BE2C (cell line): Measurements from ENCODE around the gene WDFY2.

Source experiments
- DNase-seq: peaks from one replicate; pipeline ENCODE4 v3.0.0-alpha.2; 2020
- H3K27me3 ChIP-seq: fragments of 250-450 bp; sonication (Bioruptor Pico); 2 replicates; pipeline ENCODE4 v1.5.1; 2020; ENCODE audit warnings: mild to moderate bottlenecking
- H3K36me3 ChIP-seq: fragments of 250-450 bp; sonication (Bioruptor Pico); 2 replicates; pipeline ENCODE4 v1.5.1; 2020; ENCODE audit warnings: mild to moderate bottlenecking
- H3K4me1 ChIP-seq: fragments of 250-450 bp; sonication (Bioruptor Pico); 2 replicates; pipeline ENCODE4 v1.5.1; 2020
- H3K4me3 ChIP-seq: 2 replicates; pipeline ENCODE4 v1.5.1; 2011; ENCODE audit warnings: low read depth, low read length
- H3K9me3 ChIP-seq: fragments of 250-450 bp; sonication (Bioruptor Pico); 2 replicates; pipeline ENCODE4 v1.5.1; 2020
- CTCF ChIP-seq: IDR thresholded peaks from 2 replicates; pipeline ENCODE4 v1.5.1; 2012; ENCODE audit warnings: mild to moderate bottlenecking, low read depth, low read length

WDFY2 gene

DNA sequence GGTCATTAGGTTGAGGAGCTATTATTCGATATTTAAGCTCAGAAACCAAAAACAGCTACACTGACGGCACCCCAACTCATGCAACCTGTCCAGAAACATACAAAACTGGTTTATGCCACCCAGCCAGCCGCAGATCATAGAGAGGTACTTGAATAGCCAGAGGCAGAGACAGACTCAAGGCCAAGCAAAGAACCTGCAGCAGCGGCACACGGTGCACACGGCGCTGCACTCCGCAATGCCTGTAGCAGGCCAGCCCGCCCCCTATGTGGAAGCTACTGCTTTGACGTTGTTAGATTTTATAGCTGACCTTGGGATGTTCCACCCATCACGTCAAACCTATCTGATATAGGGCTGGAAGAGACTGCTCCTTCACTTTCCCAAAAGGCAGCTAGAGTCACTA lies 231.6 kb downstream of the WDFY2 start:
- H3K36me3 ChIP-seq, result no peaks in the 10 kb centered on the region
- no peaks in the 10 kb centered on the region for H3K9me3 ChIP-seq
- TF ChIP-seq CTCF, result no peak
- DNase-seq, result no peak
- no peaks in the 10 kb centered on the region for H3K27me3 ChIP-seq
- no peaks in the 10 kb centered on the region; the same call in 1 of the 2 replicates for H3K4me1 ChIP-seq
- no peak overlapping the region for H3K4me3 ChIP-seq

- H3K36me3 ChIP-seq, result no peaks in the 10 kb centered on the region
- DNase-seq, result no peak
- TF ChIP-seq CTCF, result no peak
- H3K9me3 ChIP-seq, result no peaks in the 10 kb centered on the region
- no peak overlapping the region for H3K4me3 ChIP-seq
- no peaks in the 10 kb centered on the region for H3K27me3 ChIP-seq
- no peaks in the 10 kb centered on the region; the same call in 1 of the 2 replicates for H3K4me1 ChIP-seq
Observed at GRCh38 chr13:51816604-51817249, 232.5 kb downstream of the WDFY2 start.
